ENCODE measurements around the gene TMCC1. TPM values are rescaled to one million over a fixed set of nuclear protein-coding genes. Genes with fewer than 3 reads are reported as not detected.

The TMCC1 gene
- polyA plus RNA-seq, 1 of the 3 experiments (the other 2 are of a cell fraction) = 7.2 TPM

DNA sequence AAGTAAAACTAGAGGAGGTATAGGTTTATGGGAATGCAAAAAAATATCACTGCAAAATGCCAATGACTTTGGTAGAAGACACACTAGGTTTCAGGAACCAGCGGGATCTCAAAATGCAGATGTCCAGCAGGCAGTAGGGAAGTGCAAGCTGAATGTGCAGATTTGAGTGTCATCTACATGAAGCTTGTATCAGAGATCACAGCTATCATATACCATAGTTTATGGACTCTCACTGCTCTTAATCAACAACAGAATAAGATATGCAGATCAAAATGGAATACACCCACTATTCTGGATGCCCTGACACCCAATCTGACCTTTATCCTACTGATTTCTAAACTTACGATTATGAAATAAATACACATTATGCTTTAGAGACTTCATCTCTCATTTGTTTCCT, 27.7 kb downstream of the TMCC1 start:
- 97% methylated on average over 2 of the region's 2 CpGs for WGBS (ENCODE audit: low lambda C conversion rate)
- Histone ChIP-seq H4K20me1 (ENCODE audit: insufficient read depth) (0 out of 2 replicates have a peak, but pooled peaks cover 6% of the 10 kb centered on the region), H3K4me3 (ENCODE audit: low read depth in 2 of 2, low read length in 1 of 2) (no peak overlapping the region), H3K9ac (no peak overlapping the region), H3K9me3 (no peaks in the 10 kb centered on the region), H3K36me3 (replicated peaks in 1 of 2; ENCODE audit: control insufficient read depth in 1 of 2, insufficient read depth in 2 of 2, low read length in 1 of 2) (peaks cover 3 to 18% of the 10 kb centered on the region in 2 experiments), H3K27me3 (ENCODE audit: insufficient read depth) (no peaks in the 10 kb centered on the region), H3F3A (replicated peaks; ENCODE audit: insufficient read depth) (peaks cover 3% of the 10 kb centered on the region), H2AFZ (ENCODE audit: low read depth) (no peak overlapping the region), H3K9me2 (no peaks in the 10 kb centered on the region), H3K79me2 (ENCODE audit: insufficient read depth) (peaks cover 39% of the 10 kb centered on the region), H3K4me2 (no peak overlapping the region), H3K27ac (ENCODE audit: low read depth in 2 of 2, low read length in 1 of 2) (no peak overlapping the region), H3K4me1 (ENCODE audit: control insufficient read depth in 1 of 2, insufficient read depth in 2 of 2, low read depth in 1 of 2, low read length in 1 of 2) (no peaks in the 10 kb centered on the region; a peak in 1 of 4 replicates)
- ChIA-PET POLR2A (no interaction called here), CTCF (no interaction called here)
- TF ChIP-seq ELF1 (IDR thresholded peaks at IDR 0.05) = no peak
- no peak for TF ChIP-seq TCF12 (IDR thresholded peaks at IDR 0.05)
- TF ChIP-seq, protein P1, sequence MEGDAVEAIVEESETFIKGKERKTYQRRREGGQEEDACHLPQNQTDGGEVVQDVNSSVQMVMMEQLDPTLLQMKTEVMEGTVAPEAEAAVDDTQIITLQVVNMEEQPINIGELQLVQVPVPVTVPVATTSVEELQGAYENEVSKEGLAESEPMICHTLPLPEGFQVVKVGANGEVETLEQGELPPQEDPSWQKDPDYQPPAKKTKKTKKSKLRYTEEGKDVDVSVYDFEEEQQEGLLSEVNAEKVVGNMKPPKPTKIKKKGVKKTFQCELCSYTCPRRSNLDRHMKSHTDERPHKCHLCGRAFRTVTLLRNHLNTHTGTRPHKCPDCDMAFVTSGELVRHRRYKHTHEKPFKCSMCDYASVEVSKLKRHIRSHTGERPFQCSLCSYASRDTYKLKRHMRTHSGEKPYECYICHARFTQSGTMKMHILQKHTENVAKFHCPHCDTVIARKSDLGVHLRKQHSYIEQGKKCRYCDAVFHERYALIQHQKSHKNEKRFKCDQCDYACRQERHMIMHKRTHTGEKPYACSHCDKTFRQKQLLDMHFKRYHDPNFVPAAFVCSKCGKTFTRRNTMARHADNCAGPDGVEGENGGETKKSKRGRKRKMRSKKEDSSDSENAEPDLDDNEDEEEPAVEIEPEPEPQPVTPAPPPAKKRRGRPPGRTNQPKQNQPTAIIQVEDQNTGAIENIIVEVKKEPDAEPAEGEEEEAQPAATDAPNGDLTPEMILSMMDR (IDR thresholded peaks at IDR 0.05) = no peak
- TF ChIP-seq POLR2AphosphoS5 (IDR thresholded peaks at IDR 0.05; ENCODE audit: low read depth, low read length) = no peak
- no peak for TF ChIP-seq RAD21 (IDR thresholded peaks at IDR 0.05; ENCODE audit: low read length)
- TF ChIP-seq FOXM1 (IDR thresholded peaks at IDR 0.05; ENCODE audit: low read depth) = no peak
- TF ChIP-seq EP300 (IDR thresholded peaks at IDR 0.05; ENCODE audit: borderline replicate concordance in 1 of 2, low read depth in 1 of 2, low read length in 1 of 2) = no peak
- TF ChIP-seq SIN3A (IDR thresholded peaks at IDR 0.05; ENCODE audit: borderline replicate concordance, low read depth, low read length) = no peak
- no peak for TF ChIP-seq JUND (IDR thresholded peaks at IDR 0.05)
- DNase-seq = no peak

DNA sequence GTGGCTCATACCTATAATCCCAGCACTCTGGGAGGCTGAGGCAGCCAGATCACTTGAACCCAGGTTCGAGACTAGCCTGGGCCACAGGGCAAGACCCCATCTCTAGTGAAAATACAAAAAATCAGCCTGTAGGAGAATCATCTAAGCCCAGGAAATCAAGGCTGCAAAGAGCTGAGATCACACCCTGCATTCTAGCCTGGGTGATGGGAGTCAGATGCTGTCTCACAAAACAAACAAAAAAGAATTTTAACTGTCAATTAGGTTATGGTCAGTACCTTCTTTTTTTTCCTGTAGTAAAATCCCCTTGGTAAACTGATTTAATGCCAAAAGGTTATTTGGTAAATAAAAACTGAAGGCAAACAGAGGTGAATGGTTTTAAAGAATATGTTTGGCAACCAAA, 29.0 kb downstream of the TMCC1 start:
- CTCF ChIA-PET = interaction anchor here (1.0 kb wide), 1 partner anchor 62 kb away, joined by 3 read pairs; no protein-coding TSS in a partner anchor
- H3K79me2 ChIP-seq (ENCODE audit: insufficient read depth) = peaks cover 40% of the 10 kb centered on the region

More for the DNA sequence above, 29.0 kb downstream of the TMCC1 start:
- no peak overlapping the region for H3K27ac ChIP-seq (ENCODE audit: low read depth in 2 of 2, low read length in 1 of 2)
- POLR2A ChIA-PET = no interaction called here
- no peak overlapping the region for H3K9ac ChIP-seq
- DNase-seq = no peak
- no peak overlapping the region for H3K4me3 ChIP-seq (ENCODE audit: low read depth in 2 of 2, low read length in 1 of 2)
- peaks cover 5 to 22% of the 10 kb centered on the region in 2 experiments for H3K36me3 ChIP-seq (replicated peaks in 1 of 2; ENCODE audit: control insufficient read depth in 1 of 2, insufficient read depth in 2 of 2, low read length in 1 of 2)
- 0 out of 2 replicates have a peak, but pooled peaks cover 6% of the 10 kb centered on the region for H4K20me1 ChIP-seq (ENCODE audit: insufficient read depth)
- H3K9me2 ChIP-seq = no peaks in the 10 kb centered on the region
- no peaks in the 10 kb centered on the region for H3K9me3 ChIP-seq
- H3K4me2 ChIP-seq = no peak overlapping the region
- TF ChIP-seq, protein P2, sequence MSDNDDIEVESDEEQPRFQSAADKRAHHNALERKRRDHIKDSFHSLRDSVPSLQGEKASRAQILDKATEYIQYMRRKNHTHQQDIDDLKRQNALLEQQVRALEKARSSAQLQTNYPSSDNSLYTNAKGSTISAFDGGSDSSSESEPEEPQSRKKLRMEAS (IDR thresholded peaks at IDR 0.05; ENCODE audit: low read depth) = no peak
- no peak for TF ChIP-seq FOSL2 (IDR thresholded peaks at IDR 0.05; ENCODE audit: borderline replicate concordance, low read depth)
- no peak for TF ChIP-seq EP300 (IDR thresholded peaks at IDR 0.05; ENCODE audit: borderline replicate concordance in 1 of 2, low read depth in 1 of 2, low read length in 1 of 2)
- TF ChIP-seq, protein P3, sequence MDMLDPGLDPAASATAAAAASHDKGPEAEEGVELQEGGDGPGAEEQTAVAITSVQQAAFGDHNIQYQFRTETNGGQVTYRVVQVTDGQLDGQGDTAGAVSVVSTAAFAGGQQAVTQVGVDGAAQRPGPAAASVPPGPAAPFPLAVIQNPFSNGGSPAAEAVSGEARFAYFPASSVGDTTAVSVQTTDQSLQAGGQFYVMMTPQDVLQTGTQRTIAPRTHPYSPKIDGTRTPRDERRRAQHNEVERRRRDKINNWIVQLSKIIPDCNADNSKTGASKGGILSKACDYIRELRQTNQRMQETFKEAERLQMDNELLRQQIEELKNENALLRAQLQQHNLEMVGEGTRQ (IDR thresholded peaks at IDR 0.05; ENCODE audit: borderline replicate concordance, low read depth, low read length) = no peak
- no peak for TF ChIP-seq NFIC (IDR thresholded peaks at IDR 0.05; ENCODE audit: borderline replicate concordance)
- no peak for TF ChIP-seq MEF2A (IDR thresholded peaks at IDR 0.05; ENCODE audit: borderline replicate concordance, low read depth)
- WGBS (ENCODE audit: low lambda C conversion rate) = 100% methylated on average over 1 of the region's 1 CpG
- H3K27me3 ChIP-seq (ENCODE audit: insufficient read depth) = no peaks in the 10 kb centered on the region
- peaks cover 3% of the 10 kb centered on the region for H3F3A ChIP-seq (replicated peaks; ENCODE audit: insufficient read depth)
- H2AFZ ChIP-seq (ENCODE audit: low read depth) = no peak overlapping the region
- no peaks in the 10 kb centered on the region; a peak in 1 of 4 replicates for H3K4me1 ChIP-seq (ENCODE audit: control insufficient read depth in 1 of 2, insufficient read depth in 2 of 2, low read depth in 1 of 2, low read length in 1 of 2)
